ENCODE results near the gene F7.

DNA sequence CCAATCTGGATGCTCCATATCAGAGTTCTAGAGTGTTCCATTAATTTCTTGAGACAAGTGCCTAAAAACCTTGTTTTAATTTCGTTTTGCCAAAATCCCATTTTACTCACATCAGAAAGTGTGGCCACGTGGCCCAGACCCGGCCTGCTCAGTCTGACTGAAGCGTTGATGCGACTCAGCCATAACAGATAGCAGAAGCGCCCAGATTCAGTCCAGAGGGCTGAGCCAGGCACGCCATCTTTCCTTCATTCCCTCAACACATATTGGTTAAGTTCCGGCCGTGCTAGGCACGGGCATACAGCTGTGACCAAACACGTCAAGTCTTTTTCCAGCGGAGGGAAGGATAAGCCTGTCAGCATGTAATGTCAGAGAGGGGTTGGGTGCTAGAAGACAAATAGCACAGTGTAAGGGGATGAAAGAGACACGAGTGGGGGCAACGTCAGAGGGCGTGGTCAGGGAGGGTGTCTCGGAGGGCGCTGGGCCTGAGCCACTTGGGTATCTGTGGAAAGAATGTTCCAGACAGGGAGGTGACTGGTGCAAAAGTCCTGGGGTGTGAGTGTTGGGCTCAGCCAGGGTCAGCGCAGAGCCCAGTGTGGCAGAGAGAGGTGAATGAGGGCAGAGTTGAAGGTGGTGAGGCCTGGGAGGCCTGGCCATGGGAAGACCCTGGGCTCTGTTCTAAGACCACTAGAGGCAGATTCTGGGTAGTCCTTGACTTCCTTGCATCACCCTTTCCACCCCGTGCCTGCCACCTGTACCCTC, 20.1 kb downstream of the F7 start:
- TF ChIP-seq, protein P1, sequence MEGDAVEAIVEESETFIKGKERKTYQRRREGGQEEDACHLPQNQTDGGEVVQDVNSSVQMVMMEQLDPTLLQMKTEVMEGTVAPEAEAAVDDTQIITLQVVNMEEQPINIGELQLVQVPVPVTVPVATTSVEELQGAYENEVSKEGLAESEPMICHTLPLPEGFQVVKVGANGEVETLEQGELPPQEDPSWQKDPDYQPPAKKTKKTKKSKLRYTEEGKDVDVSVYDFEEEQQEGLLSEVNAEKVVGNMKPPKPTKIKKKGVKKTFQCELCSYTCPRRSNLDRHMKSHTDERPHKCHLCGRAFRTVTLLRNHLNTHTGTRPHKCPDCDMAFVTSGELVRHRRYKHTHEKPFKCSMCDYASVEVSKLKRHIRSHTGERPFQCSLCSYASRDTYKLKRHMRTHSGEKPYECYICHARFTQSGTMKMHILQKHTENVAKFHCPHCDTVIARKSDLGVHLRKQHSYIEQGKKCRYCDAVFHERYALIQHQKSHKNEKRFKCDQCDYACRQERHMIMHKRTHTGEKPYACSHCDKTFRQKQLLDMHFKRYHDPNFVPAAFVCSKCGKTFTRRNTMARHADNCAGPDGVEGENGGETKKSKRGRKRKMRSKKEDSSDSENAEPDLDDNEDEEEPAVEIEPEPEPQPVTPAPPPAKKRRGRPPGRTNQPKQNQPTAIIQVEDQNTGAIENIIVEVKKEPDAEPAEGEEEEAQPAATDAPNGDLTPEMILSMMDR (tag by site-specific recombination; IDR thresholded peaks at IDR 0.05), result no peak
- TF ChIP-seq ZBTB20 (tag by site-specific recombination; IDR thresholded peaks at IDR 0.05) (no peak), TCF7L2 (IDR thresholded peaks at IDR 0.05; ENCODE audit: borderline replicate concordance, low read depth, low read length) (no peak), ZSCAN16 (tag by site-specific recombination; IDR thresholded peaks at IDR 0.05) (no peak), ZNF585B (tag by site-specific recombination; IDR thresholded peaks at IDR 0.05) (no peak), ZNF416 (tag by site-specific recombination; IDR thresholded peaks at IDR 0.05) (no peak), ZNF18 (tag by site-specific recombination; IDR thresholded peaks at IDR 0.05) (no peak), MYNN (tag by site-specific recombination; IDR thresholded peaks at IDR 0.05; ENCODE audit: borderline replicate concordance) (no peak), ZNF274 (IDR thresholded peaks at IDR 0.05; ENCODE audit: low read length) (no peak), ZNF274 (tag by site-specific recombination; IDR thresholded peaks at IDR 0.05; ENCODE audit: borderline replicate concordance) (no peak), ZBTB8A (tag by site-specific recombination; IDR thresholded peaks at IDR 0.05) (no peak), ZBTB21 (tag by site-specific recombination; IDR thresholded peaks at IDR 0.05) (no peak), ZNF704 (tag by site-specific recombination; IDR thresholded peaks at IDR 0.05) (no peak), ZNF777 (tag by site-specific recombination; IDR thresholded peaks at IDR 0.05; ENCODE audit: borderline replicate concordance) (no peak)

Data from HEK293 (cell line).